Spinal cord (tissue), 10 donors: ENCODE results near the gene PLEKHG7. TPM values are rescaled to one million over a fixed set of nuclear protein-coding genes. Genes with fewer than 3 reads are reported as not detected.
"Not testable (repeated sequence)": the region's sequence is repeated elsewhere in the genome, so short reads cannot be mapped to it uniquely, and the experiment has no call there.

Experiments
- DNase-seq, 6 donors: peaks; one replicate each; pipeline versions ENCODE4 v3.0.0 to v3.0.0-alpha.2; 2013 to 2015; ENCODE audit warnings: low spot score in 6 of 6, low read depth in 4 of 6
- H3K27ac ChIP-seq: one replicate; pipeline ENCODE4 v1.5.1; 2013; ENCODE audit warnings: low read depth, low read length, control low read depth
- H3K27me3 ChIP-seq: one replicate; pipeline ENCODE4 v1.6.1; 2013; ENCODE audit warnings: low read length; ENCODE audit not compliant: control insufficient read depth, insufficient read depth
- H3K36me3 ChIP-seq: one replicate; pipeline ENCODE4 v1.6.1; 2013; ENCODE audit warnings: low read length; ENCODE audit not compliant: control insufficient read depth, insufficient read depth
- H3K4me1 ChIP-seq: one replicate; pipeline ENCODE4 v1.6.1; 2013; ENCODE audit warnings: low read length; ENCODE audit not compliant: control insufficient read depth, insufficient read depth
- H3K4me3 ChIP-seq: one replicate; pipeline ENCODE4 v1.5.1; 2013; ENCODE audit warnings: low read depth, low read length, control low read depth
- H3K9me3 ChIP-seq: one replicate; pipeline ENCODE4 v1.6.1; 2013; ENCODE audit warnings: low read length; ENCODE audit not compliant: control insufficient read depth, insufficient read depth
- WGBS: methylation state at CpG from one replicate; pipeline ENCODE4 v1.1.5; 2013; ENCODE audit warnings: missing lambda C conversion rate; ENCODE audit not compliant: insufficient coverage; 5-methylcytosine and 5-hydroxymethylcytosine counted together
- long read RNA-seq, 4 donors: transcript quantifications; one replicate each; lab custom pipeline, GENCODE V29; 2026
- polyA plus RNA-seq, 2 donors: library from polyadenylated mRNA; unstranded; fragments of 120-200 nt; gene quantifications; one replicate each; pipeline ENCODE4 v1.2.1, GENCODE V29; 2013; ENCODE audit not compliant: insufficient read length in 2 of 2
- total RNA-seq, 2 donors: library from RNA; depleted of rRNA in 1 of 2; stranded (reverse); fragments of 120-200 nt in 1 of 2; fragments of >200 nt in 1 of 2; gene quantifications; one replicate each; pipeline versions ENCODE4 v1.2.3 to v1.2.4, GENCODE V29; 2013 to 2014
- donor health status: healthy.

The PLEKHG7 gene, protein sequence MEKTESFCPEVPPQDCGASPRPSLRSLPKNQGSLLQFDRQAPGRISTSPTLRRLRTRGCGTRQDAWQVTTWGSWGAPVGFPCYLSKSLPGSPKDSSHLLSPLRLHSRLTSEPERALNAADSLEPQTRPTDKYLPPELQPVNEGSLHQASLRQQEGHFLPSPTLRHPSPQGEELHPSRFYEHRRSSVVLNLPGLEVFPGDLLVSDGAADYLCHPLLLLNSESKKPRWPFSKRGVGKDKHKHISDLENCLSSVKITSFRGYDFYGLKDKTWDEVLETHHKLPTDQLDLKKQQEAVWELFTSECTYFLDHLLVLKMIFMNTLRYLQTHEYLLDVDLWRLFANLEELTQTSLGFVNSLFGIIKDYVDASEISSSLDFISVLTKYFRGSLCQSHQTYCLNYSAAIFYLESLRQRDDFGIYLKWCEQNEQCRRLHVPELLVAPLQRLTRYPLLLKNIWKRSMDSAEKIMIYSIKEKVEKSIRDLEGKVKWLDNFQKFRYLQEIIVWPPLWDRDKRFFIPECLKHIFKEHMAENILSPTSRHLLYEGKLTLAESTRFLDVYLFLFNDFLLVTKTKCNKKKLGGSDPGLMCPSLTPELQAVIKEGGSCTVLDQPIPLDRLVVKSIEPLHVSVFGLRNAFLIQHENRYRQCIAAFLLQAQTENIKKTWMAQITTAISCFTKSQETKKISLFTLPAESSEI
- total RNA-seq (not detected), polyA plus RNA-seq (not detected)
- long read RNA-seq, donor 1: 0 reads
- long read RNA-seq, donor 2: 0 reads
- long read RNA-seq, donor 3: 0 reads
- long read RNA-seq, donor 4: 0 reads

DNA sequence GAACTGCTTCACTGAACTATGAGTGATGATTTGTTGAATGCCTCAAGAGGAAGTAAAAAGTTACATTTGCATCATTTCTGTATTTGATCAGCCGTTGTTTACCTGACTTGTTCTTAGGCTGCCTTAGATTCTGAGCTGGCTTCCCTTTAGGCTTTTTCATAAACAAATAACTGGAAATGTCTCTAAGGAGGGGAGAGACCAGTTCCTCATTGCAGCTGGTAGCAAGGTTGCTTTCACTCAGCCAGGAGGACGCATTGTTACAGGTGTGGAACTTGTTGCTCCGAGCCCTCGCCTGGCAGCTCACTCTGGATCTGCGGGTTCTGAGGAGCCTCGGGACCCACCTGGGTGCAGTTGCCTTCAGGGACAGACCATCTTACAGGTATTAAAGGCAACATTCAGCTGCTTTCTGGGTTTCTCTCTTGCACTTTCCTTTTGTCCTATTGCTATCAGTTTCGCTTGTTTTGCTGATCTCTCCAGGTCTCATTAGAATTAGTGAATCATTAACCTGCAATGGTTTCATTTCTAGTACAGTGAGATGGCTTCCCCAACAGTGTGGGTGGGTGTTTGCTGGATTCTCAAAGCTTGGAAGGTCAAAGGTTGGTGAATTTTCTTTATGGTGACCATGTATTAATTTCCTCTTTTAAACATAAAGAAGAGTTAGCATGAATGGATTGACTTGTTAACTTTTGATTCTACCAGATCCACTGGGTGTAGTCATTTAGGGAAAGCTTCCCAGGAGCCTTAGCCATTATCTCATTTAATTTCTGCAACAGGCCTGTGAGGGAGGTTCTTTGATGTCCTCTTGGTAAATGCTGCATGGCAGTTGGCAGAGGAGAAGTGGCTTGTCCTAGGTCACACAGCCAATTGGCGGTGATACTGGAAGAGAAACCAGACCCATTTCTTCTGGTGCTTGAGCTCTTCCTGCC lies at the start of gene PLEKHG7:
TSS of gene PLEKHG7 (plus strand) at position 236 of the 926 bp plus-strand sequence. CDS start 3,643 bp downstream, outside the sequence.
- H3K27ac ChIP-seq: no peak within 1 kb of the TSS
- H3K27me3 ChIP-seq: no peaks in the 10 kb centered on the region
- H3K4me3 ChIP-seq: no peak within 1 kb of the TSS
- WGBS: 91% methylated on average over 8 of the region's 8 CpGs
- no peaks in the 10 kb centered on the region for H3K9me3 ChIP-seq
- no peak for DNase-seq
- H3K36me3 ChIP-seq: no peaks in the 10 kb centered on the region
- no peaks in the 10 kb centered on the region for H3K4me1 ChIP-seq

DNA sequence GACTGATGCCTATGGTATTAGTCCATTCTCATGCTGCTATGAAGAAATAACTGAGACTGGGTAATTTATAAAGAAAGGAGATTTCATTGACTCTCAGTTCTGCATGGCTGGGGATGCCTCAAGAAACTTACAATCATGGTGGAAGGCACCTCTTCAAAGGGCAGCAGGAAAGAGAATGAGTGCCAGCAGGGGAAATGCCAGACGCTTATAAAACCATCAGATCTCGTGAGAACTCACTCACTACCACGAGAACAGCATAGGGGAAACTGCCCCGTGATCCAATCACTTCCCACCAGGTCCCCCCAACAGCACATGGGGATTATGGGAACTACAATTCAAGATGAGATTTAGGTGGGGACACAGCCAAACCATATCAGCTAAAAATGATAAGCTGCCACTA lies 48.5 kb upstream of the PLEKHG7 start:
- not testable (repeated sequence) for H3K4me1 ChIP-seq, H3K27me3 ChIP-seq, H3K9me3 ChIP-seq, H3K27ac ChIP-seq, H3K36me3 ChIP-seq, H3K4me3 ChIP-seq, DNase-seq
- WGBS: 80% methylated on average over 1 of the region's 4 CpGs

DNA sequence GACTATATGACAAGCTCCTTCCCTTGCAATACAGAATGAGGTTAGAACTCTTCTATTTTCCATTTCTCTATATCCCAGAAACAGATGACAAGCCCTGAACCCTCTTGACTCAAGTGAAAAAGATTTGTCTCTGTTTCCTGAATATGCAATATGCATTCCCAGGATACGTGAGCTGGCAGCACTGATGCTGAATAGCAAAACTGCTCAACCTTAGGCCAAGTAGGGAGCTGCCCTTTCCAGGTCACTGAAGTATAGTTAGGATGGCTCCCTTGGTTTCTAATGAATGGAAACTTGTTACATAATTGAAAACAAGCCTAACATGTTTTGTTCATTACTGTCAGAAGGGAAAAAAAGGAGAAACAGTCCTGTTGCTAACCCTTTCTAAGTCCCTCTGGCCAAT lies 47.9 kb upstream of the PLEKHG7 start:
- peak in 1 of 6 donors; percentile 27 for DNase-seq
- no peak overlapping the region for H3K27ac ChIP-seq
- no peak overlapping the region for H3K4me3 ChIP-seq
- H3K36me3 ChIP-seq: no peaks in the 10 kb centered on the region
- 55% methylated on average over 1 of the region's 1 CpG for WGBS
- no peaks in the 10 kb centered on the region for H3K9me3 ChIP-seq
- no peaks in the 10 kb centered on the region for H3K4me1 ChIP-seq
- H3K27me3 ChIP-seq: no peaks in the 10 kb centered on the region

DNA sequence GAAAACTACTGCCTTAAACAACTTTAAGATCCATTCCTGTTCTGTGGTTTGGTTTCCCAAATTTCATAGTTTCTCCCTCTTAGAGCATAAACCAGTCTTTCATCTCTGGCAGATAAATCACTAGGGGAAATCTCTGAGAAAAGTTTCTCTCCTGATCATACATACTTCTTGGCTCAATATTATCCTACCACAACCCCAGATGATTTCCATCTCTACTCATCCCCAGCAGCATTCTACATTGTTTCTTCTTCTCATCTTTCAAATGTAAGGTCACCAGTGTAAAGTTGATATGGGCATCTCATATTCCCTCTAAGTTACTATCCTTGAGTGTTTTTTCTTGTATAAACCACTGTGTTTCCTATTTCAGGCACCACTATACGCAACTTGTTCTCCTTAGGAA lies 45.9 kb upstream of the PLEKHG7 start:
- no peak for DNase-seq
- H3K27me3 ChIP-seq: no peaks in the 10 kb centered on the region
- no peak overlapping the region for H3K4me3 ChIP-seq
- no peaks in the 10 kb centered on the region for H3K36me3 ChIP-seq
- H3K9me3 ChIP-seq: no peaks in the 10 kb centered on the region
- H3K4me1 ChIP-seq: no peaks in the 10 kb centered on the region
- H3K27ac ChIP-seq: no peak overlapping the region
- WGBS: no CpG with 5 or more reads among the region's 1 CpG

DNA sequence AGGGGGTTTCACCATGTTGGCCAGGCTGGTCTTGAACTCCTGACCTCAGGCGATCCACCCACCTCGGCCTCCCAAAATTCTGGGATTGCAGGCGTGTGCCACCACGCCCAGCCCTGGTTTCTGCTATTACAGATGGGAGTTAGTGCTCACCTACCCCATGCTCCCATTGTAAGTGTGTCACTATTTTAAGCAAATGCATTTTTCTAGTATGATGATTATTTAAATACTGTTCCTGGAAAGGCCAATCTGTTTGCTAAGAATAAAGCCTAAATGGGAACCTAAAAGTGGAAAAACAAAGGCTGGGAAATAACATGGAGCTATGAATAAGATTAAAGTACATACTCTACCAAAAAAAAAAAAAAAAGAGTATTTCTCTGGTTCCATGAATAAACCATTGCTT lies 45.0 kb upstream of the PLEKHG7 start:
- H3K4me1 ChIP-seq: no peaks in the 10 kb centered on the region
- WGBS: 100% methylated on average over 3 of the region's 4 CpGs

DNA sequence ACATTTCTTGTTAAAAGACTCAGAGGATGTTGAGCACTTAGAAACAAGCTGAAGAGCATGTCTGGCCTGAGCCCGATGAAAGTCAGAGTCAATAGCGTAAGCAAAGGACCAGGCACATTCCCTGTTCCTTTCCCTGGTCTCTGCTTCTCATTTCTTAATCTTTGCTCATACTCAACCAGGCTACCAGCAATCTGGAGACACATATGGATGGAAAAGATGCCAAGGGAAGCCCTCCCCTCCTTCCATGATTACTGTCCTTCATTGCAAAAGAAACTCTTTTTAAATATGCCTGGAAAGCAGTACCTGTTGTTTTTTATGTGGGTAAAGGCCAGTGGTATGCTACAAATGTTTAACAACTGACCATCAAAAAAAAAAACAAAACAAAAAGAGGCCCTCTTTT lies 44.2 kb upstream of the PLEKHG7 start:
- H3K9me3 ChIP-seq: no peaks in the 10 kb centered on the region
- 100% methylated on average over 2 of the region's 2 CpGs for WGBS
- no peaks in the 10 kb centered on the region for H3K36me3 ChIP-seq
- no peaks in the 10 kb centered on the region for H3K27me3 ChIP-seq
- no peak overlapping the region for H3K27ac ChIP-seq
- H3K4me1 ChIP-seq: no peaks in the 10 kb centered on the region
- H3K4me3 ChIP-seq: no peak overlapping the region
- peak in 1 of 6 donors; percentile 55 for DNase-seq

More for the DNA sequence above, 45.0 kb upstream of the PLEKHG7 start:
- no peak overlapping the region for H3K27ac ChIP-seq
- no peaks in the 10 kb centered on the region for H3K27me3 ChIP-seq
- H3K4me3 ChIP-seq: no peak overlapping the region
- no peaks in the 10 kb centered on the region for H3K9me3 ChIP-seq
- H3K36me3 ChIP-seq: no peaks in the 10 kb centered on the region
- no peak for DNase-seq

DNA sequence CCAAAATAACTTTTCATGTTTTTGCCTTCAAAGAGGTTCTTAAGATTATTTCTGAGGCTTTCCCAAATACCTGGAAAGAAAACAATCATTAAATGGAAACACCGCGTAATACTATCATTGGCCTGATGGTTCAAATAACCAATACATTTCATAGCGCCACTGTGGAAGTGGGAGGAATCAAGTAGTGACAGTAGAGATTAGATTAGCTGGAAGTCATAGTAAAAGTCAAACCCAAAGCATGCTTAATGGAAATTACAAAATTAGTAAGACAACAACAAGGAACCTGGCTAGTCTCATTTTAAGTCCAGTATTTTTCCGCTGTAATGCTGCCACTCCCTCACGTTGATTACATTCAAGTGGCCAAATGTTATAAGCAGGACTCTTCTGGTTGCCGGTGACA lies 41.5 kb upstream of the PLEKHG7 start:
- Histone ChIP-seq H3K4me1 (no peaks in the 10 kb centered on the region), H3K27ac (no peak overlapping the region), H3K27me3 (no peaks in the 10 kb centered on the region), H3K36me3 (no peaks in the 10 kb centered on the region), H3K9me3 (no peaks in the 10 kb centered on the region), H3K4me3 (no peak overlapping the region)
- 100% methylated on average over 2 of the region's 6 CpGs for WGBS
- no peak for DNase-seq

DNA sequence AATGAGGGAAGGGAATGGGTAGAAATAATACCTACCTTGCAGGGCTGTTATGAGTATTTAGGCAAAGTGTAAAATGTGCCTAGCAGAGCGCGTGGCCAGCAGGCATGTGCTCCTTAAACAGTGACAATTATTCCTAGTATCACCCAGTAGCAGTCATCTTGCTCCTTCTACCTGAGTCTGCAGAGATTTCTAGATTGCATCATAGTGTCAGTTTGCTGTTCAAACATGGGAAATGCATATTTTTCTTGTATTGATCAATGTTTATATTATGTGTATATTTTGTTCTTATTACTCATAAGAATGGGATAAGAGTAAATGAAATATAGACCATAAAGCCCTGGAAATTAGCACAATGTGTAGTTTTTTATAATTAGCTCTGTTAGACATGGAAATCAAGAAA lies 37.3 kb upstream of the PLEKHG7 start:
- H3K4me1 ChIP-seq: no peaks in the 10 kb centered on the region
- no peak overlapping the region for H3K4me3 ChIP-seq
- H3K27me3 ChIP-seq: no peaks in the 10 kb centered on the region
- no peak overlapping the region for H3K27ac ChIP-seq
- WGBS: no CpG with 5 or more reads among the region's 2 CpGs
- H3K9me3 ChIP-seq: no peaks in the 10 kb centered on the region
- no peak for DNase-seq
- no peaks in the 10 kb centered on the region for H3K36me3 ChIP-seq

DNA sequence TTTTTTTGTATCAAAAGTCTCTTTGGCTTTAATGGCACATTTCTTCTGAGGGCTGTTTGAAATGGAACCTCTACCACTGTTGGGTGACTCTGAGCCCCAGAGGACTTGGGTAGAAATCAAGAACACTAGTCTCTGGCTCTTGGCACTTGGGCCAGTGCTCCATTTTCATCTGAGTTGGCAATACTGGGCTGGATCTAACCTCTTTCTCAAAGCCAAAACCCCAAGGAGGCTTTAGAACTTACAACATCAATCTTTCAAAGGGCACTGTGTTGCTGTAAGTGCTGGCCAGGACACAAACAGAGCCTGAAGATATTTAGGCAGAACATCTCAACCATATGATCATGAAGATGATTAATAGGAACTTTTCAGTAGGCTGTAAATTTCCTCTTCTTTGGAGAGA lies 34.0 kb upstream of the PLEKHG7 start:
- Histone ChIP-seq H3K36me3 (no peaks in the 10 kb centered on the region), H3K9me3 (no peaks in the 10 kb centered on the region), H3K4me1 (no peaks in the 10 kb centered on the region), H3K27me3 (no peaks in the 10 kb centered on the region), H3K4me3 (no peak overlapping the region), H3K27ac (no peak overlapping the region)
- no peak for DNase-seq
